Retina (tissue), 1 donor: ENCODE data around the gene EIF4E3.
A peak's percentile ranks its signal among the peaks of the same experiment; 100 is the strongest.

Experiments used
- DNase-seq: peaks from one replicate; pipeline ENCODE4 v3.0.0-alpha.2; 2016

Gene EIF4E3

GRCh38 chr3:71641674-71642073 lies 83.5 kb downstream of the EIF4E3 start:
- no peak for DNase-seq

DNA sequence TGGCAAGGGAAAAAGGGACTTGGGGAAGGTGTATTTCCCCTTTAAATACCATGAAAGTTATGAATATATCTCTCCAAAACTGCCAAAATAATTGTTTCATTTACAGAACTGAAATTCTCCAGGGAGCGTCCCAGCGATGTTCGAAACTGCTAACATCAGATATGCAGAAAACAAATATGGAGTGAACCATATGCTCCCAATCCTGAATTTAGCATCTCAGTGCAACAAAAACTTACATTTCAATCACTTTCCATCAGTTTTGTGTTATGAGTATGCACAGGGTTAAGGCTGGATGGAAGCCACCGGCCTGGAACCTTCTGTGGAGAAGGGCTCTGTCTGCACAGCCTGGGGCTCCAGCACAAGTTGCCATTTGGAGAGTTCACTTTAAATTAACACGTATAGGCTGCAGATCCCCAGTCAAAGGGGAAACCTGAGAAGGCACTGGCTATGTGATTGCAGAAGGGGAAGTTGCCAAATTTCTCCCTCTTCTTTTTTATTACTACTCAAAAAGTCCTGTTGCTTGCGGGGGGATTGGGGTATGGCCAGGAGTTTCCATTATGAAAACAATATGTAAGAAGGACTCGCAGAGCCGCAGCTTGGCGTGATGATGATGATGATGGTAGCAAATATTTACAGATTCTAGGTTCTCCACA lies 84.7 kb downstream of the EIF4E3 start:
- no peak for DNase-seq

DNA sequence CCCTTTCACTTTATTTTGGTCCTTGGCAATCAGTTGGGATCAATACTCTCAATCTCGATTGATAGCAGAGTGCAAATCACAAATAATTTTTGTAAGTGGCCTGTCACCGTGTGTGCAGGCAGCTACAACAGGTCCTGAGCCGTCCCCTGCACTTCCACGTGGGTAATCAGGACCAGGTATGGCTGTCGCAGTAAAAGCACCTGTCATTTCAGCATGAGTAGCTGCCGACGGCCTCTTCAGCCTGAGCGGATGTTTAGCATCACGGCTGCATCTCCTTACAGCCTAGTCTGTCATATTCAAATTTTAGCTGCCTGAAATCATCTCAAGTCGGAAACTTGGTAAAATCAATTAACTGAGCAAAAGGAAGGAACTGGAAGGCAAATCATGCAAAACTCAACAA lies 88.7 kb downstream of the EIF4E3 start:
- DNase-seq = peak; percentile 29

GRCh38 chr3:71636001-71636400 lies 89.2 kb downstream of the EIF4E3 start:
- DNase-seq = peak; percentile 32

DNA sequence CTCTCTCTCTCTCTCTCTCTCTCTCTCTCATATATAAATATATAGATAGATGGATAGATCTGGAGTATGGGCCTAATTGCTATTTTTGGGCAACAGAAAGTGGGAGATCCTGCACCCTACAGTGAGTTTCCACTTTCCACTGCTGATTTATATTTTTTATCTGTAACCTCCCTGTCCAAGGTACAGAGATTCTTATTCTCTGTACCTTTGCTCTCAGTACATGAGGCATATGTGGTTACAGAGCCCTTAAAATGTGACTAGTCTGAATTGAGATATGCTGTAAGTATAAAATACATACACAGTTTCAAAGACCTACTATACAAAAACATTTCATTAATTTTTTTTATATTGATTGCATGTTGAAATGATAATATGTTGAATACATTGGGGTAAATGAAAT lies 90.5 kb downstream of the EIF4E3 start:
- DNase-seq = no peak

GRCh38 chr3:71629711-71630110 lies 95.5 kb downstream of the EIF4E3 start:
- no peak for DNase-seq

- no peak for DNase-seq
Measured at GRCh38 chr3:71629289-71629688, 95.9 kb downstream of the EIF4E3 start.

DNA sequence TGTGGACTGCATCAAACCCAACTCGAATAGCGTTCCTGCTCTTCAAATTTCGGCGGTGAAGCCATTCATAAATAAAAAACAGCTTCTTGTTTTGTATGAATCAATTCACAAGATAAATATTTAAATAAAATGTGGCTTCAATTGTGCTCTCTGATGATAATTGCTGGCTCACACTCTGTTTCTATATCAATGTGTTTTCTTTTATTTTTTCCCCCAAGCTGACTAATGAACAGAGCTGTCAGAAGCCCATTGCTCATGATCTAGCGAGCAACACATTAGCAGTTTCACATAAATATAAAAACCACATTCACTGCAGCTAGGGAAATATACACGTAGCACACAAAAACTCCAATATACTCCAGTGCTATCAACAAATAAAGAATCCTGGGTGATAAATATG lies 96.7 kb downstream of the EIF4E3 start:
- DNase-seq = no peak

- no peak for DNase-seq
Measured at GRCh38 chr3:71625676-71626075, 99.5 kb downstream of the EIF4E3 start.
